Effector memory CD8-positive, alpha-beta T cell (primary cell): ENCODE results near the gene NIM1K.
"Not testable (repeated sequence)": the region's sequence is repeated elsewhere in the genome, so short reads cannot be mapped to it uniquely, and the experiment has no call there.

ENCODE experiments used
- ATAC-seq: fragments of 150-1000 bp; cut with Tn5 transposase; replicated peaks from 2 replicates; pipeline ENCODE4 v1.10.0; 2021; ENCODE audit warnings: mild to moderate bottlenecking, moderate library complexity
- DNase-seq, 3 experiments: peaks; one replicate each; pipeline ENCODE4 v3.0.0; 2021
- H3K27ac Mint-ChIP-seq, 2 donors: one replicate each; pipeline ENCODE4 v1.8.0; 2022; ENCODE audit warnings: mild to moderate bottlenecking in 2 of 2, mixed read lengths in 2 of 2, moderate library complexity in 2 of 2
- H3K27me3 Mint-ChIP-seq, 2 donors: one replicate each; pipeline ENCODE4 v1.8.0; 2022; ENCODE audit warnings: mixed read lengths in 2 of 2
- H3K36me3 Mint-ChIP-seq: one replicate; pipeline ENCODE4 v1.8.0; 2022; ENCODE audit warnings: mild to moderate bottlenecking, moderate library complexity, mixed read lengths; ENCODE audit not compliant: insufficient read depth
- H3K4me1 Mint-ChIP-seq, 2 donors: one replicate each; pipeline ENCODE4 v1.8.0; 2022; ENCODE audit warnings: low read depth in 2 of 2, mixed read lengths in 2 of 2
- H3K4me3 Mint-ChIP-seq, 2 donors: one replicate each; pipeline ENCODE4 v1.8.0; 2022; ENCODE audit warnings: mild to moderate bottlenecking in 2 of 2, mixed read lengths in 2 of 2, moderate library complexity in 2 of 2
- H3K9me3 Mint-ChIP-seq, 2 donors: one replicate each; pipeline ENCODE4 v1.8.0; 2022; ENCODE audit warnings: mixed read lengths in 2 of 2

The NIM1K gene

DNA sequence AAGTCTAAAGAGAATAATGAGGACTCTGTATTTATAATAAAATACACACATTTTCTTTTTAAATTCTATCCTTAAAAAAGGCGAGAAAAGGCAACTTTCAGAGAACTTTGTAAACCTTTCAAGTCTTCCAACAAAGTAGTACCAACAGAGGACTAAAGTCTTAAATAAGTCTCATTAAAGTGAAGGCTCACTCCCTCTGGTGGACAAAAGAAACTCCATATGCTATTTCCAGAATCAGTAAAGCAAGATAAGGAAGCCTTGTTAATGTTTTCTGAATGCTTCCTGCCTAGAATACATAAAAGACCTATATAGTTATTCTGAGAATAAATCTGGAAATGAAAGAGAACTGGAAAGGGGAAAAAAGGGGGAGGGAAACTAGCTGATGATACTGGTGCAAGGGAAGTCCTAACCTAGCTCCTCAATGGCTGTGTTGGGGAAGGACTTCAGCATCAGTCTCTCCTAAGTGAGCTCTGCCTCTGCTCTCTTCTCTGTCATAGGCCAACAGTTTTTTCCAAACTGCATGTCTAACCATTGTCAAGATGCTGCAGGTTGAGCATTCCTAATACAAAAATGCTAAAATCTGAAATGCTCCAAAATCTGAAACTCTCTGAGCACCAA lies 114.0 kb downstream of the NIM1K start:
- H3K9me3 Mint-ChIP-seq, result no peaks in the 10 kb centered on the region

DNA sequence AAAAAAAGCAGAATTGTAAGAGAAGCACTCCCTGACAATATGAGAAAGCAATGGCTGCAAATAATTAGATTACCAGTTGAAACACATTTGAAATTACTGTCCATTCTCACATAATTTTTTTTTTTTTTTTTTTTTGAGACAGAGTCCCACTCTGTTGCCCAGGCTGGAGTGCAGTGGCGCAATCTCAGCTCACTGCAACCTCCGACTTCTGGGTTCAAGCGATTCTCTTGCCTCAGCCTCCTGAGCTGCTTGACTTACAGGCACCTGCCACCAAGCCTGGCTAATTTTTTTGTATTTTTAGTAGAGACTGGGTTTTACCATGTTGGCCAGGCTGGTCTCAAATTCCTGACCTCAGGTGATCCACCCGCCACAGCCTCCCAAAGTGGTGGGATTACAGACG lies 114.9 kb downstream of the NIM1K start:
- not testable (repeated sequence) for H3K27me3 Mint-ChIP-seq, H3K36me3 Mint-ChIP-seq, H3K4me3 Mint-ChIP-seq, DNase-seq, H3K27ac Mint-ChIP-seq, ATAC-seq, H3K9me3 Mint-ChIP-seq
- peaks cover 9 to 33% of the 10 kb centered on the region in 2 donors for H3K4me1 Mint-ChIP-seq

More for the DNA sequence above, 114.0 kb downstream of the NIM1K start:
- Mint-ChIP-seq H3K36me3 (peaks cover 9% of the 10 kb centered on the region), H3K27ac (no peak overlapping the region), H3K27me3 (no peaks in the 10 kb centered on the region), H3K4me3 (no peak overlapping the region), H3K4me1 (peaks cover 8 to 34% of the 10 kb centered on the region in 2 donors)
- ATAC-seq, result peak; percentile 75
- peak in 1 of 3 experiments; percentile 9 for DNase-seq

GRCh38 chr5:43309122-43309521 lies 117.1 kb downstream of the NIM1K start:
- no peak overlapping the region for H3K4me3 Mint-ChIP-seq
- peaks cover 25 to 36% of the 10 kb centered on the region in 2 donors for H3K4me1 Mint-ChIP-seq
- ATAC-seq (no peak), DNase-seq (no peak)
- H3K36me3 Mint-ChIP-seq, result peaks cover 30% of the 10 kb centered on the region
- no peaks in the 10 kb centered on the region for H3K9me3 Mint-ChIP-seq
- H3K27me3 Mint-ChIP-seq, result no peaks in the 10 kb centered on the region
- H3K27ac Mint-ChIP-seq, result no peak overlapping the region

GRCh38 chr5:43309637-43310036 lies 117.6 kb downstream of the NIM1K start:
- Mint-ChIP-seq H3K27me3 (no peaks in the 10 kb centered on the region), H3K36me3 (peaks cover 30% of the 10 kb centered on the region), H3K27ac (no peak overlapping the region), H3K4me3 (no peak overlapping the region), H3K9me3 (peaks cover 0 to 2% of the 10 kb centered on the region in 2 donors), H3K4me1 (peaks cover 25 to 34% of the 10 kb centered on the region in 2 donors)
- DNase-seq, result no peak
- ATAC-seq, result no peak

DNA sequence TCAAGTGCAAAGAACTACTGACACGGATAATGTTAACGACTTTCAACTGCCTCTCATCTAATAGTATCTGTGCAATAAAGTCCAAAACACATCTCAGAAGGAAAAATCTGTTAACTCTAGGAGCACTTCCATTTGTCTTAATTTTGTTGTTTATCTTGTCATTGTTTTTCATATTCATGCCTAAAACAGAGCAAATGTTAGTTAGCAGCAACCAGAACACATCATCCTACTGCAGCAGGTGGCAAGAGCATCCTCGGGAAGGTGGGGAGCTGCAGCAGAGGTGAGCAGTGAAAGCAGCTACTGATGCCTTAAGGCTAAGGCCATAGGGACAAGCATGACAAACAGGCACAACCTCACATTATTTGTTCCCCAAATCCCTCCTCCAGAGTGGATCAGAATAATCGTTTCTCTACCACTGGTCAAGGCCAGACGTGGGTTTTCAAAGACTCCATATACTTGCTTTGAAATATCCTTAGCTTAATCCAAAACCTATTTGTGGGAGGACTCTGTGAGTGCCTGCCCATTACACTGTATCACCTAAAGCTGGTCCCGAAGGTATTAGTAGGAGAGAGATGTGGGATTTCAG lies 120.1 kb downstream of the NIM1K start:
- Mint-ChIP-seq H3K4me3 (peak overlapping the region; percentile 92 to 93), H3K27ac (peak overlapping the region; percentile 96 to 99), H3K9me3 (peaks cover 0 to 2% of the 10 kb centered on the region in 2 donors), H3K36me3 (peaks cover 24% of the 10 kb centered on the region), H3K4me1 (peaks cover 23 to 30% of the 10 kb centered on the region in 2 donors), H3K27me3 (peaks cover 8 to 13% of the 10 kb centered on the region in 2 donors)
- no peak for DNase-seq
- no peak for ATAC-seq

DNA sequence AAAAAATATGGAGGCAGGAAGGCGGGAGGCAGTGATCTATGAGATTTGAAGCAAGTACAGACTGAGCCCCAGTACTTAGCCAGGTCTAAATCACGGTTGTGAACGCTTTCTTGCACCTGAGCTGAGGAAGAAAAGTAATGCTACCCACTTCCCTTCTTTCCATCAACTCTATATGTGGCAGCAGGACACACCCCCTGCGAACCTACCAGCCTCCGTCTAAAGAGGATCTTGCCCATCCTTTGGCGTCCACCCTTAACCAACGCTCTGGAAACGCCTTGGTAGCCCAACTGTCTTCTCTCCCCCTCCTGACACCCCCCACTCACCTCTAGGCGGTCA lies 120.6 kb downstream of the NIM1K start:
- Mint-ChIP-seq H3K9me3 (peaks cover 0 to 2% of the 10 kb centered on the region in 2 donors), H3K27ac (peak overlapping the region; percentile 96 to 99), H3K36me3 (peaks cover 24% of the 10 kb centered on the region), H3K4me3 (peak overlapping the region; percentile 92 to 93), H3K27me3 (peaks cover 8 to 18% of the 10 kb centered on the region in 2 donors), H3K4me1 (peaks cover 23 to 30% of the 10 kb centered on the region in 2 donors)
- ATAC-seq (peak; percentile 6), DNase-seq (no peak)

- H3K27me3 Mint-ChIP-seq, result peaks cover 8 to 21% of the 10 kb centered on the region in 2 donors
Observed at GRCh38 chr5:43313035-43313853, 121.2 kb downstream of the NIM1K start, which contains the start of gene HMGCS1. HMGCS1 (minus strand) TSS chr5:43313412; CDS start chr5:43298965, 14,447 bp downstream.

DNA sequence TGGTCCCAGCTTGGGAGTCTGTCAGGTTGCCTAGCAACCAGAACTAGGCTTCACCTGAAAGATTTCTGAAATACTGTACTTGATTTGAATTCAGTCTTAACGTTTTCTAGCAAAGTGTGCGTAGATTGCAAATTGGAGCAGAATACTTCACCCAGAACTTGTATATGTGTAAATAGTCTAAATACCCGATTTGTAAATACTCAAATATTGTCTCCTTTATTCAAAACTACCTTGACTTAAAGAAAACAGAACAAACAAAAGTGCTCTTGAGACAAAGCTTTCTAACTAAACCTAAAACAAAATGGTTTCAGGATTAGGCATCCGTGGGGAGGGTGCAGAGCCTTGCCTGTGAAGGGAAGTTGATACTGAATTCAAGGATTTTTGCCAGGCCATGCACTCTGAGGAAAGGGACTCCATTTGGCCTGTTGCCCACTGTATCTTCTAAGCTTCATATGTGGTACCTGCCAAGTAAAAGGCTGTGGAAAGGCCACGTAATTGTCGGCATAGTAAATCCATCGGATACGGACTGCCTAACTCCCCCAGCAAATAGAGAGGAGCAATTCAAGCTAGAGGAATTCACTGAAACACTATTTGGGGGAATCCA lies 121.9 kb downstream of the NIM1K start:
- ATAC-seq, result no peak
- peak in 2 of 3 experiments; percentile 2 to 5 for DNase-seq
- peak overlapping the region; percentile 96 to 99 for H3K27ac Mint-ChIP-seq
- H3K36me3 Mint-ChIP-seq, result peaks cover 24% of the 10 kb centered on the region
- H3K4me3 Mint-ChIP-seq, result peak overlapping the region; percentile 92 to 93
- H3K27me3 Mint-ChIP-seq, result peaks cover 8 to 21% of the 10 kb centered on the region in 2 donors
- H3K9me3 Mint-ChIP-seq, result peaks cover 0 to 2% of the 10 kb centered on the region in 2 donors
- H3K4me1 Mint-ChIP-seq, result peaks cover 23 to 30% of the 10 kb centered on the region in 2 donors

More at GRCh38 chr5:43313035-43313853, 121.2 kb downstream of the NIM1K start, which contains the start of gene HMGCS1:
- Mint-ChIP-seq H3K4me3 (peak within 1 kb of the TSS; percentile 92 to 93), H3K9me3 (peaks cover 0 to 2% of the 10 kb centered on the region in 2 donors), H3K36me3 (peaks cover 24% of the 10 kb centered on the region), H3K4me1 (peaks cover 23 to 30% of the 10 kb centered on the region in 2 donors), H3K27ac (peak within 1 kb of the TSS; percentile 96 to 99)
- ATAC-seq (peak; percentile 86), DNase-seq (peak; percentile 98 to 99 (median 99))

DNA sequence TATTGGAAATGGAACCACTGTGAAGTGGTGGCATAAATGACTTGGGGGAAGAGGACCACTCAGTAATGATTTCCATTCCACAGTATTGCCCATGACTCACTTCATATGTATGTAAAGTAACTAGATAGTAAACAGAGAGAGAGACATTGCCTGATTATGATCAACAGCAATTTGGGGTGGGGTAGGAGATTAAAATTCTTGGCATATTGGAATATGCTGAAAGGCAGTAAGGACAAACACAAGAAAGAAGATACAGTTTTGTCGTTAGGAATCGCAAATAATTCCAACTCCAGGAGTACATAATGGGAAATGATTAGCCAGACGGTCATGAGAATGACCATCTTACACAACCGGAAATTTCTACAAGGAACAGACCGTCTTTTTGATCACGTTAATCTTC lies 122.7 kb downstream of the NIM1K start:
- no peak overlapping the region for H3K4me3 Mint-ChIP-seq
- H3K27ac Mint-ChIP-seq, result peak overlapping the region in 1 of 2 donors; percentile 99
- H3K9me3 Mint-ChIP-seq, result peaks cover 0 to 2% of the 10 kb centered on the region in 2 donors
- H3K36me3 Mint-ChIP-seq, result peaks cover 21% of the 10 kb centered on the region
- DNase-seq (no peak), ATAC-seq (no peak)
- H3K27me3 Mint-ChIP-seq, result peaks cover 8 to 21% of the 10 kb centered on the region in 2 donors
- H3K4me1 Mint-ChIP-seq, result peaks cover 19 to 24% of the 10 kb centered on the region in 2 donors

DNA sequence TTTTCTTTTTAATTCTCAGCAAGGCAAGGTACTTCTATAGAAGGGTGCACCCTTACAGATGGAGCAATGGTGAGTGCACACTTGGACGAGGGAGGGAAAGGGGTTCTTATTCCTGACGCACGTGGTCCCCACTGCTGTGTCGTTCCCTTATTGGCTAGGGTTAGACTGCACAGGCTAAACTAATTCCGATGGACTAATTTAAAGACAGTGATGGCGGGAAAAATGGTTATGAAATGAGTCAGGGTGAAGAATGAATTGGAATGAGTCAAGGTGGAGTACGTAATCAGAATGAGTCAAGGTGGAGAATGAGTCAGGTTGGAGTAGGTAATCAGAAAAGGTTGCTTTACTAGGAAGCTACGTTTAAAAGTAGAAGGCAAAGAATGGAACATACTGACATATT lies 123.2 kb downstream of the NIM1K start:
- DNase-seq (no peak), ATAC-seq (no peak)
- peaks cover 8 to 21% of the 10 kb centered on the region in 2 donors for H3K27me3 Mint-ChIP-seq
- no peak overlapping the region for H3K27ac Mint-ChIP-seq
- H3K4me3 Mint-ChIP-seq, result no peak overlapping the region
- H3K9me3 Mint-ChIP-seq, result peaks cover 0 to 2% of the 10 kb centered on the region in 2 donors
- peaks cover 19 to 24% of the 10 kb centered on the region in 2 donors for H3K4me1 Mint-ChIP-seq
- peaks cover 21% of the 10 kb centered on the region for H3K36me3 Mint-ChIP-seq

DNA sequence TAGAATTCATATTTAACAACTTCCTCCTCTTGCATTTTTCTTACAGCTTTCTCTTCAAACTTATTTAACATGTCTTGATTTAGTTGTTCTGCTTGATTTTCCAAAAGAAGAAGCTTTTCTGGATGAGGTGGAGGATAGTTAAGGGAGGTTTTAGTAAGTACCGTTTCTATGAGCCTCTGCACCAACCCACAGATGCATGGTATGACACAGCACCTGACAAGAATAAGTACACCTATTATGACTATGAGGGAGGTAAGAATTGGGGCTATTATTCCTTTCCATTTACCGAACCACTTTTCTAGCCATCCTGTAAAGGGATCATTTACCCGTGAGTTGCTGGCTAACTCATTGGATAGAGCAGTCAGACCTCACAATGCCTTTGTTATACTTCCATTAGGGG lies 123.7 kb downstream of the NIM1K start:
- no peak overlapping the region for H3K27ac Mint-ChIP-seq
- peaks cover 21% of the 10 kb centered on the region for H3K36me3 Mint-ChIP-seq
- ATAC-seq, result no peak
- peaks cover 8 to 21% of the 10 kb centered on the region in 2 donors for H3K27me3 Mint-ChIP-seq
- no peak for DNase-seq
- H3K4me3 Mint-ChIP-seq, result no peak overlapping the region
- peaks cover 19 to 24% of the 10 kb centered on the region in 2 donors for H3K4me1 Mint-ChIP-seq
- H3K9me3 Mint-ChIP-seq, result peaks cover 0 to 2% of the 10 kb centered on the region in 2 donors

GRCh38 chr5:43316421-43316820 lies 124.4 kb downstream of the NIM1K start:
- peaks cover 19 to 24% of the 10 kb centered on the region in 2 donors for H3K4me1 Mint-ChIP-seq
- no peak for ATAC-seq
- no peak overlapping the region for H3K4me3 Mint-ChIP-seq
- H3K9me3 Mint-ChIP-seq, result peaks cover 0 to 2% of the 10 kb centered on the region in 2 donors
- DNase-seq, result no peak
- peaks cover 8 to 21% of the 10 kb centered on the region in 2 donors for H3K27me3 Mint-ChIP-seq
- H3K36me3 Mint-ChIP-seq, result peaks cover 21% of the 10 kb centered on the region
- H3K27ac Mint-ChIP-seq, result no peak overlapping the region

DNA sequence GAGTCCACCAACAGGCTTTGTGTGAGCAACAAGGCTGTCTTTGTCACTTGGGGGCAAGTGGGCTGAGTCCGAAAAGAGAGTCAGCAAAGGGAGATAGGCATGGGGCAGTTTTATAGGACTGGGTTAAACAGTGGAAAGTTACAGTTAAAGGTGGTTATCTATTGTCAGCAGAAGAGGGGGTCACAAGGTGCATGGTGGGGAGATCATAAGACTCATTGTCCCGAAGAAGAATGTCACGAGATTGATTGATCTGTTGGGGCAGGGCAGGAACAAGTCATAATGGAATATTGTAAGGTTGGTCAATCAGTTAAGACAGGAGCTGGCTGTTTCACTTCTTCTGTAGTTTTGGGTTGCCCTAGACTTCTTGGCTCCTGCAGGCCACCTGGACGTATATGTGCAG lies 128.8 kb downstream of the NIM1K start:
- Mint-ChIP-seq H3K9me3 (no peaks in the 10 kb centered on the region), H3K27me3 (peaks cover 7 to 21% of the 10 kb centered on the region in 2 donors), H3K27ac (no peak overlapping the region), H3K4me1 (no peaks in the 10 kb centered on the region), H3K4me3 (no peak overlapping the region), H3K36me3 (no peaks in the 10 kb centered on the region)
- ATAC-seq (no peak), DNase-seq (no peak)
